GM12801 (cell line): ENCODE data around the gene DSE.

ENCODE experiments used
- TF ChIP-seq, protein P1 (sequence below): IDR thresholded peaks from one replicate; pipeline ENCODE4 v1.5.1; 2011; ENCODE audit warnings: control low read depth; ENCODE audit not compliant: insufficient read length; ENCODE audit errors: extremely low read depth

DSE gene

GRCh38 chr6:116450185-116450710, 79.5 kb downstream of the DSE start:
- TF ChIP-seq, protein P1, sequence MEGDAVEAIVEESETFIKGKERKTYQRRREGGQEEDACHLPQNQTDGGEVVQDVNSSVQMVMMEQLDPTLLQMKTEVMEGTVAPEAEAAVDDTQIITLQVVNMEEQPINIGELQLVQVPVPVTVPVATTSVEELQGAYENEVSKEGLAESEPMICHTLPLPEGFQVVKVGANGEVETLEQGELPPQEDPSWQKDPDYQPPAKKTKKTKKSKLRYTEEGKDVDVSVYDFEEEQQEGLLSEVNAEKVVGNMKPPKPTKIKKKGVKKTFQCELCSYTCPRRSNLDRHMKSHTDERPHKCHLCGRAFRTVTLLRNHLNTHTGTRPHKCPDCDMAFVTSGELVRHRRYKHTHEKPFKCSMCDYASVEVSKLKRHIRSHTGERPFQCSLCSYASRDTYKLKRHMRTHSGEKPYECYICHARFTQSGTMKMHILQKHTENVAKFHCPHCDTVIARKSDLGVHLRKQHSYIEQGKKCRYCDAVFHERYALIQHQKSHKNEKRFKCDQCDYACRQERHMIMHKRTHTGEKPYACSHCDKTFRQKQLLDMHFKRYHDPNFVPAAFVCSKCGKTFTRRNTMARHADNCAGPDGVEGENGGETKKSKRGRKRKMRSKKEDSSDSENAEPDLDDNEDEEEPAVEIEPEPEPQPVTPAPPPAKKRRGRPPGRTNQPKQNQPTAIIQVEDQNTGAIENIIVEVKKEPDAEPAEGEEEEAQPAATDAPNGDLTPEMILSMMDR, result no peak

DNA sequence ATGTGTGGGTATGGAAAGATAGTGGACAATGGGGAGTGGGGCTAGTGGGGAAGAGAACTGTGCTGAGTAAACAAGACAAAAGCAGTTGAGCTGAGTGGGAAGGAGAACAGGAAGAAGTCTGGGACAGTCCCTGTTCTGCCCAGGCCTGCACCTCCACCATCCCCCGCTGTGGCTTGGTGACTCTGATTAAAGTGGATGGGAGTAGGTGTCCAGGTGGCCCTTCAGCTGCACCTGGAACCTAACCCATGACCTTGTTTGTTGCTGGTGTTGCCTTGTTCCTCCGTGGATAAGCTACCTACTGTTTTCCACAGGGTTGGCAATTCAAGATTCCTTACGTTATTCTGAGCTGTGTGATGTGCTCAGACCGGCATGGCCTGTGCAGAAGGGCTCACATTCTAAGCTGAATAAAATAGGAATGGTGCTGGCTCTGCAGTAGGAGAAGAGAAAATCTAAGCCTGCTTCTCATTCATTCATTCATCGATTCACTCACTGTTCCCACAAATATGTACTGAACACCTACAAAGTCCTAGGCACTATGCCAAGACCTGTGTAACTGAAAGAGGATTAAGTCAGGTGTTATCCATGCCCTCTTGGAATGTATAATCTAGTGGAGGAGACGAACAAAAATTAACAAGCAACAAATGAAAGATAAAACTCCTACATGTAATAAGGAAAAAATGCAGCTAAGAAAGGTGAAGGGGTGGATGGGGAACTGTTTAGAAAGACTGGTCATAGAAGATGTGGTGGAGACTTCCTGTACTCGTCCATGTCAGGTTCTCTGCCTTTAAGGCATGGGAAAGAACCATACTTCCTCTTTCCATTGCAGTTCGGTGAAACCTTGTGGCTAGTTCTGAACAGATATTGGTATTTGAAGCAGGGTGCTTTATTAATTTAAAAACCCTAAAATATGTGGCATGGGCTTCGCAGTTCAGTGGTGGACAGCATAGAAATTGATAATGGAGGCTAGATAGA, 80.3 kb downstream of the DSE start:
- TF ChIP-seq, protein P1, result no peak

DNA sequence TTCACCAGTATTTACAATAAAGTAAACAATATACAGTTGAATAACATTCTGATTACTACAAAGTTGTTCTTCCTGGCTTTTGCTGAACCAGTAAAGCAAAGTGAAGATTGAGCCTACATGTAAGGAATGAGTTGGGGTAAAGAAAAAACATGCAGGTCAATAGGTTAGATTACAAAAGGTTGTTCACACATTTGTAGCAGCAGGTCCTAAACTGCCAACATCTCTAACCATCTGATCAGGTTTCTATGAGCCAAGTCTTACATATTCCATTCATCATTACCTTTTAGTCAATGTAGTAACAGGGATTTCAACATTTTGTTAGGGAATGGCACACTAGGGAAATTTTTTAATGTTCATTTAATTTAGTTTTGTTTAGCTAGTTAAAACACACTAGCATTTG, 81.2 kb downstream of the DSE start:
- TF ChIP-seq, protein P1, result no peak

GRCh38 chr6:116452531-116452930, 81.8 kb downstream of the DSE start:
- TF ChIP-seq, protein P1, result no peak

DNA sequence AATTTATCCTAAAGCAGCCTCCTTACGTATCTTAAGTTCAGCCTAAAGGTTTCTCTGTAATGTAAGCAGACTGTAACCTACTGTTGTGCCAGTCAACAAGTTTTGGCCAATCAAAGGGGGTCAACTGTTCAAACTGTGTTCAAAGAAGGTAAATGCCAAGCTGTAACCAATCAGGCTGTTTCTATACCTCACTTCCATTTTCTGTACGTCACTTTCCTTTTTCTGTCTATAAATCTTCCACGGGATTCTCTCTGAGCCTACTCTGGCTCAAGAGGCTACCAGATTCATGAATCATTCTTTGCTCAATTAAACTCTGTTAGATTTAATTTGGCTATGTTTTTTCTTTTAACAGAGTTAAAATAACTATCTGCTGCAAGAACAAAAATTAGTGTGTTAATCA, 85.4 kb downstream of the DSE start:
- TF ChIP-seq, protein P1, result no peak

DNA sequence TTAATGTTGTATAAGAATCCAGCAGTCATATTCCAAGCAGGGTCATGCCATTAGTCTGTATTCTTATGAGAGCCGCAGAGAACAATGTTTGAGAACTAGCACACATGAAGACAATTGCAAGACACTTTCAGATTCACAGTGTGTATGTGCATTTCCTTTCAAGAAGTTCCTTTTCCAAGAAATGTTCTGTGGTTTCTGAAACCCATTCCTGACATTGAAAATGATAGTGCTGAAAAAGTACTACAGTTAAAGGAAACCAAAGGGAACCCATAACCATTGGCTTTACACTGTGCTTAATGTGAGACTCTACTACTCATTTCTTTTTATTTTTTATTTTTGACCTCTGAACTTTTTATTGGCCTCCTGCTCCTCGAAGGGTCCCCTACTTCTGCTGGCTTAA, 86.2 kb downstream of the DSE start:
- TF ChIP-seq, protein P1, result no peak

DNA sequence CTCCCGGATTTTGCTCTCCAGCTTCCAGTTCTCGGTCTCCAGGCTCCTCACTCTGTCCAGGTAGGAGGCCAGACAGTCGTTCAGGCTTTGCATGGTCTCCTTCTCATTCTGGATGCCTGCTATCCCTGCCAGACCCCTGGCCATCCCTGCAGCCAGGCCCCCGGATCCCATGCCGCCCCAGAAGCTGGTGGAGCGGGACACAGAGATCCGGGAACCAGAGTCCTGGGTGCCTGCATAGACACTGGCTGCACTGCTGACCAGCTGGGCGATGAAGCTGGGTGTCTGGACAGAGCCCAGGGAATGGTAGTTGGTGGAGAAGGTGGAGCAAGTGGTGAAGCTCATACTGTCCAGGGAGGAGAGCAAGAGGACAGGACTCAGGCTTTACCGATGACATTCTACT, 87.5 kb downstream of the DSE start:
- TF ChIP-seq, protein P1, result no peak
